HG03039 (cell line): ENCODE measurements around the gene NBAS.
"Not testable (repeated sequence)": the region's sequence is repeated elsewhere in the genome, so short reads cannot be mapped to it uniquely, and the experiment has no call there.

Experiments used
- ATAC-seq: cut with Tn5 transposase; IDR thresholded peaks from one replicate; pipeline ENCODE4 v1.9.1; 2021; ENCODE audit warnings: mild to moderate bottlenecking, moderate library complexity; ENCODE audit not compliant: unreplicated experiment

Gene NBAS

DNA sequence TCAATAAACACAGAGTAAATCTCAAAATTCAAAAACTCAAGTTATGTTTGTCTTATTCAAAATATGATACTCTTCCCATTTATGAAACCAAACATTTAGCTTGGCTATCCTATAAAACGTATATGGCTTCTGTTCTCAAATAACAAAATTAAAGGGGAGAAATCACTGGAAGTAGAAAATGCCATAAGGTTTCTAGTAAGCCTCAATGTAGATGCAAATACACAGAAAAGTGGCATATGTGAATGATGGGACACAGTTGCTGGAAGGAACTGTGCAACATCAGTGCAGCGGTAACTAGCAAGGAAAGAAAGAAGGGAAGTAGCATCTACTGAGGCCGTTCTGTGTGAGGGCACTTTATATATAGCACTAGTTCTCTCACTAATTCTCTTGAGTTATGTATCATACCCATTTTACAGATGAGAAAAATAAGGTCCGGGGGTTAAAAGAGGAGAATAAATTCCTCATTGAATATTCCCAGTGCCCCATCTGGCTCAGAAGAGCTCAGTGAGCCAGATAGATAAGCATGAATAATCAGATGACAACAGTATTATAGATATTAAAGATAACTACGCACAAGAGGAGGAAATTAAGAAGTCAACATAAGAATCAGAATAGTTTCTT is 27.2 kb downstream of the NBAS start:
- ATAC-seq, result no peak

- ATAC-seq, result no peak
Measured at GRCh38 chr2:15532996-15533395, 28.1 kb downstream of the NBAS start.

- no peak for ATAC-seq
Measured at GRCh38 chr2:15531095-15531854, 29.9 kb downstream of the NBAS start.

DNA sequence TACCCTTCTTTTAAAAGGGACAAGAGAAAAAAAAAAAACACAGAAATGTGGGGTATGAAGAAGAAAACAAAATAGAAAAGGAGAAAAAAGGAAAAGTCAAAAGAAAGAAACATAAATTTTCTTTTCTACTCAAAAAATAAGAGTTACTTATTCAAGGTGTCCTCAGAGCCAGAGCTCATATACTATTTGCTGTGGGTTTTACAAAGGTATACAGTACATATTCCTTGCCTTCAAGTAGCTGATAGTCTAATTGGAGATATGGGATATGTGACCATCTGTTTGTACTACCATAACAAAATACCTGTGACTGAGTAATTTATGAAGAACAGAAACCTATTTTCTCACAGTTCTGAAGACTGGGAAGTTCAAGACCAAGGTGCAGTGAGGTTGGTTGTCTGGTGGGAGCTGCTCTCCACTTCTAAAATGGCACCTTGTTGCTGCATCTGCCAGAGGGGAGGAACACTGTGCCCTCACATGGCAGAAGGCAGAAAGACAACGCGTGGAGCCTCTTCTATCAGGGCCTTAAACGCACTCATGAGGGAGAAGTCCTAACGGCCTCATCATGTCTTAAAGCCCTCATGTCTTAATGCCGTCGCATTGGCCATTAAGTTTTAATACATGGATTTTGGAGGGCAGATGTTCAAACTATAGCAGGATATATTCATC is 33.9 kb downstream of the NBAS start:
- ATAC-seq, result no peak

GRCh38 chr2:15521641-15522181 is 39.4 kb downstream of the NBAS start:
- ATAC-seq, result no peak

DNA sequence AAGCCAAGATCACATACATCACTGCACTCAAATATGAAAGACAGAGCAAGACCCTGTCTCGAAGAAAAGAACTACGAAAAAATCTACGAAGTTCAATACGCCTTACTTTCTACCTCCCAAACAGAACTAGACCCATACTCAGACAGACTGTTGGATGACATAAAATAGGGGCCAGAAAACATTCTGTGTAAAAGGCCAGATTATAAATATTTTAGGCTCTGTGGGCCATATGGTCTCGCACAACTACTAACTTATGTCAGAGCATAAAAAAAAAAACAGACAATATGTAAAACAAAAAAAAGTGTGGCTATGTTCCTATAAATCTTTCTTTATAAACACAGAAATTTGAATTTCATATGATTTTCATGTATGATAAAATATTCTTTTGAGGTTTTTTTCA is 40.8 kb downstream of the NBAS start:
- ATAC-seq, result no peak

DNA sequence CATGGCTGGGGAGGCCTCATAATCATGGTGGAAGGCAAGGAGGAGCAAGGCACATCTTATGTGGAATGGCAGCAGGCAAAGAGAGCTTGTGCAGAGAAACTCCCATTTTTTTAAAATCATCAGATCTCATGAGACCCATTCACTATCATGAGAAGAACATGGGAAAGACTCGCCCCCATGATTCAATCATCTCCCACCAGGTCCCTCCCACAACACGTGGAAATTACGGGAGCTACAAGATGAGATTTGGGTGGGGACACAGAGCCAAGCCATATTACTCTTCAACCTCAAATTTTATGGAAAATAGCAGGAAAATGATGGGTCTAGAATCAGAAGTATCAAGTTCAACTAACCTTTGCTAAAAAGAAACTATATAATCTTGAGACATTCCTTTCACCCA is 42.4 kb downstream of the NBAS start:
- ATAC-seq, result not testable (repeated sequence)

- no peak for ATAC-seq
Measured at GRCh38 chr2:15517793-15518192, 43.3 kb downstream of the NBAS start.

DNA sequence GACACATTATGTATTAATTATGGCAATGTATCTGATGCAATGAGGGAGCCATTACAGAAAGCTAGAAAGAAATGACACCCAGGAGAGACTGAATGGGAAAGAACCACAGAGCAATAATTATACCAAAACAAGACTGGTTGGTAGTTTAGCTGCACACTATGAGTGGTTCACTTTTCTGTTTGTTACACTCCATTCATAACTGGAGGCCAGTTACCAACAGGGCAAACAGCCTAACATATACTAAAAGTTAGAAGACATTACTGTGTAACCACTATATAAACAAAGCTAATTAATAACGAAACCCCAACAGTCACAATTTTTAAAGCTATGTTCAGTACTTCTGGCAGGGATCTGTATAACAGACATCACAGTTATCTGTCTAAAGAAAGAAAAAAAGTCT is 49.4 kb downstream of the NBAS start:
- ATAC-seq, result no peak

DNA sequence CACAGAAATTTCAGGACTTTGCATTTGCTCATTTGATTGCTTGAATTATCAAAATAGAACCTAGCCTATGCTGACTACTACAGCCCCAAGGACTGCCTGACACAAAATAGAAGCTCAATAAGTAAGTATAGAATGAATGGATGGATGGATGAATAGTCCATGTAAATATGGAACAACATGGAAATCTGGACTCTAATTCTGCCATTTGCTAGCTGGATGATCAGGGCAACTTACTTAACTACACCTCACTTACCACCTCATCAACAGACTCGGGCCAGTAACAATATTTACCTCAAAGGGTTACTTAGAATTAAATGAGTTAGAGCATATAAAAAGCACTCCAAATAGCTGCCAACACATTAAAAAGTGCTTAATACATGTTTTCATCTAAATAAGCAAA is 50.6 kb downstream of the NBAS start:
- ATAC-seq, result no peak

DNA sequence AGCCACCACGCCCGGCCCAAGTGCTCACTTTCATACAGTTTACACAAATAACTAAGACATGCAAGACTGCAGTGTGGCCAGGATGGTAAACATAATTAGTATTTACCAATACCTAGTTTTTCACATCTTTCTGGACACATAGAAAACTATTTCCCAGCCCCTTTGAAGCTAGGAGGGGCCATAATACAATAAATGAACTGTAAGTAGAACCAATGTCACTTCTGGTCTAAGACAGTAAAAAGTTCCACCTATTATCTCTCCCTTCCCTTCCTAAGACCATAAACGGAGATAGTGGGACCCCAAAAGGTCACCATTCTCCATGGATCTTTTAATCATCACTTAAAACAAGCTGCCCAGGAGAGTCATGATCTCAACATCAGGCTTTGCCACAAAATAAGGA is 51.0 kb downstream of the NBAS start:
- ATAC-seq, result no peak

GRCh38 chr2:15507697-15508096 is 53.4 kb downstream of the NBAS start:
- no peak for ATAC-seq

DNA sequence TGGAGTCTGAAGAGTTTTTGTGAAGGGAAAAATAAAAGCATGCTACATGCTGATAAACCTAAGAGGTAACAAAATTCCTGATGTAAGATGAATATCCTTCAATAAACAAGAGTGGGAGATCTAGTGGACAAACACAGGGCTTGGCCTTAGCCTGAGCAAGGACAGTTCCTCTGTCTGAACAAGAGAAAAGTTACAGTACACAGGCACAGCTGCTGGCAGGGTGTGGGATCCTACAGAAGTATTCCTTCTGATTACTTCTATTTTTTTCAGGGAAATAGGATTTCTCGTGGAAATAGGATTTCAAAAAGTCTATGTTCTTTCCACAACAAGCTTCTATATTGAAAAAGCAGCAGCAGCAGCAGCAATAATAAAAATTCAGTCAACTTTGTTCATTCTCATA is 54.1 kb downstream of the NBAS start:
- ATAC-seq, result no peak

DNA sequence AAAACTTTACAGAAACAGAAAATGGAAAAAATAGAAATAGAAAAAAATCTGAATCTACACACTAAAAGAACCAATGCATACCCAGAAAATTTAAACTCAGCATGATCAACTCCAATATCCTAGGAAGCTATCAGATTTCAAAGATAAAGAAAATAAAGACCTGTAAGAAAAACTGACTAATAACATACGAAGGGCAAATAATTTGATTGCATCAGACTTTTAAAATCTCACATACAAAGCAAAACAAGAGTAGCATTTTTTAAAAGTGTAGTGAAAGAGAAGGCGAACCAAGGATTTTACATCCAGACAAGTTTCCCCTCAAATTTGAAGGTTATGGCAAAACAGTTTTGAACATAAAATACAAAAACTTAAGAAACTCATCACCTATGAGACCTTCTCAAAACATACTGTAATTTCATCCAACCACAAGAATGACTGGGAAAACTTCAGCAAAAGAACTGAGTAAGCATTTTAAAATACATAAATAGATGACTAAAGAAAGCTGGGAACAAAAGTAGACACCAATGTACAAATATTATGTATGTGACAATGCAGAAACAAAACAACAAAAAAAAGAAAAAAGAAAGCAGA is 54.8 kb downstream of the NBAS start:
- ATAC-seq, result no peak

DNA sequence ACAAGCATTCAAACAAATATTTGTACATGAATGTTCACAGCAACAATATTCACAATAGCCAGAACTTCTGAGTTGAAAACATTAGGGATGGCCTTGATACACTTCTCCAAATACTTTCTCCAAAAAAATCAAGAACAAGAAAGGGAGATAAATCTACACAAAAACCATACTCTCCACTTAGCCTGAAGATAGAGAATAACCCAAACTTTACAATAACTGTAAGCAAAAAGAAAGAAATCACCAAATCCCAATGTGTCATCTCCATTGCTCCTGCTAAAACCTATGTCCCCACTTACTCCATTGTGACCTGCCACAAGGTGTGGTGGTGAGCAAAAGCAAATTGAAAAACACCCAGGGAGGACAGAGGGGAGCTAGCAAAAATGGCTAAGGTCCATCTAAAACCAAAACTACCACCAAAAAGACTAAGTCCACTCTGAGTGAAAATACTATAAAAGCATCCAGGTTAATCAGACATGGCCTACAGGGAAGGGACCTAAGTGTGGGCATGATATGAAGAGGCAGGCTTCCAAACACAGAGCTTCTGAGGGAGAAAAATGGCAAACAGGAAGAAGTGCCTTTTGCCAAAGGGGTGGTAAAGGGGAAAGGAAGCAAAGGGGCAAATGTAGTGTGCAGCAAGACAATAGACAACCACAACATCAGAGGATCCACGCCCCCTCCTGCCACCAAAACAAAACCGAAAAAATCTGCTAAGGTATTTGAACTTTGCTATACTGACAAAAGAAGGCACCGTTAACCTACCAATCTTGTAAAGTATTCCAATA is 56.1 kb downstream of the NBAS start:
- no peak for ATAC-seq

- not testable (repeated sequence) for ATAC-seq
Measured at GRCh38 chr2:15499251-15499650, 61.9 kb downstream of the NBAS start.

GRCh38 chr2:15498554-15498953 is 62.6 kb downstream of the NBAS start:
- no peak for ATAC-seq

GRCh38 chr2:15494877-15495276 is 66.3 kb downstream of the NBAS start:
- no peak for ATAC-seq

DNA sequence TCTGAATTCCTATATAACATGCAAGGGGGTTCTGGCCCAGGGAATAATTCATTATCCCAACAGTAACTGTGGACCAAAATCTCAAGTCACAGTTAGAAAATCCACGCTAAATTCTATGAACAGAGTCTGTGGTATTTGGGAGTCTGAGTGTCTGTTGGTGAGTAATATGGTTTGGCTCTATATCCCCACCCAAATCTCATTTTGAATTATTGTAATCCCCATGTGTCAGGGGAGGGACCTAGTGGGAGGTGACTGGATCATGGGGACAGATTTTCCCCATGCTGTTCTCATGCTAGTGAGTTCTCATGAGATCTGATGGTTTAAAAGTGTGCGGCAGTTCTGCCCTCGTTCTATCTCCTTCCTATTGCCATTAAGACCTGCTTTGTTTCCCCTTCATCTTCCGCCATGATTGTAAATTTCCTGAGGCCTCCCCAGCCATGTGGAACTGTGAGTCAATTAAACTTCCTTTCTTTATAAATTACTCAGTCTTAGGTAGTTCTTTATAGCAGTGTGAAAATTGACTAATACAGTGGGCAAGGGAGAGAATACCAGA is 68.3 kb downstream of the NBAS start:
- no peak for ATAC-seq

DNA sequence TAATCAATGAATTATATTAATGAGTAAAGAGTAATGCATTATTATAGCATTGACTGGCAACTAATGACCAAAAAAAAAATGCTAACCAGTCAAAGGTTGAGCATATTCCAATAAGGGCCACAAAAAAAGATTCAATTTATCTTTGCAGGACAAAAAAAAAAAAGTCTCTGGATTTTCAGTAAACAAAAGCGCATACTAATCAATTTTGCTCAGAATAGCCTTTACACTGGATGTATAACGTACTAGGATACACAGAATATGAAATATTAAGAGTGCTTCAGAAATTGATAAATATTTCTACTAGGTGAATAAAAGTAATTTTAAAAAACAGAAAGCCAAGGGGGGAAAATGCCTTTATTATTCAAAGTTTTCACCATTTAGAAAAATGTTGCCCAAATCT is 74.4 kb downstream of the NBAS start:
- no peak for ATAC-seq
